DOHH2 (cell line): ENCODE measurements around the gene DOK6.

Experiments used
- EZH2phosphoT487 ChIP-seq: fragments of 200-600 bp; sonication (generic); IDR thresholded peaks from 2 replicates; pipeline ENCODE4 v1.6.1; 2017; ENCODE audit warnings: borderline replicate concordance, mild to moderate bottlenecking, antibody characterized with exemption, low read length, moderate library complexity, mixed read lengths
- TF ChIP-seq, protein P1 (sequence below): fragments of 200-600 bp; sonication (generic); IDR thresholded peaks from one replicate; pipeline ENCODE4 v1.5.1; 2014; ENCODE audit warnings: antibody characterized with exemption, mild to moderate bottlenecking, low read depth, low read length; ENCODE audit not compliant: poor library complexity, severe bottlenecking

DNA sequence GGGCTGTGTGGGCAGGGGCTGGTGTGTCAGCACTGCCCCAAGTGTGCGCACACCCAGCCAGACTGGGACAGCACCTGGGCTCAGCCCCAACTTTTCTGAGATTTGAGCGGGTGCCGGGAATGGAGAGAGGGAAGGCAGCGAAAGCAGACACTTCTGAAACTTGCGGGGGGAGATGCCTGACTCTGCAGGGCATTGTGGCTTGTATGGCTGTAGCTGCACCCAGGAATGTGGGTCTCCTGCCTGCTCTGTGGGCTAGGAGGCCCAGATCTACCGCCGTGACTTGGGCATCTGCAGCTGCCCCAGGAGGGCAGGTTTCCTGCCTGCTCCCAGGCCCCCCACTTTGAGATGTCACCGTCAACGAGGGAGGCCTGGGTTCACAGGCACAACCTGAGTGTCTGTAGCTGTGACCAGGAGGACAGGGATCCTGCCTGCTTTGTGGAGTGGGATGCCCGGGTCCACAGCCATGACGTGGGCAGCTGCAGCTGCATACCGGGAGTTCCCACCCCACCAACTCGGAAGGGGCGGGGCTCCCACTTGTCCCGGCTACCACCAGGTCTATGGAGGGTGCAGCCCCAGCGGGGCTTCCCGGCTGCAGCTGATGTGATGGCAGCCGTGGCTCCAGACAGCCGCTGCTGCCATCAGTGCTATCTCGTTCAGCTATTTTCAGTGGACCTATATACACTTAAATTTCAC lies 95.3 kb downstream of the DOK6 start:
- TF ChIP-seq, protein P1, sequence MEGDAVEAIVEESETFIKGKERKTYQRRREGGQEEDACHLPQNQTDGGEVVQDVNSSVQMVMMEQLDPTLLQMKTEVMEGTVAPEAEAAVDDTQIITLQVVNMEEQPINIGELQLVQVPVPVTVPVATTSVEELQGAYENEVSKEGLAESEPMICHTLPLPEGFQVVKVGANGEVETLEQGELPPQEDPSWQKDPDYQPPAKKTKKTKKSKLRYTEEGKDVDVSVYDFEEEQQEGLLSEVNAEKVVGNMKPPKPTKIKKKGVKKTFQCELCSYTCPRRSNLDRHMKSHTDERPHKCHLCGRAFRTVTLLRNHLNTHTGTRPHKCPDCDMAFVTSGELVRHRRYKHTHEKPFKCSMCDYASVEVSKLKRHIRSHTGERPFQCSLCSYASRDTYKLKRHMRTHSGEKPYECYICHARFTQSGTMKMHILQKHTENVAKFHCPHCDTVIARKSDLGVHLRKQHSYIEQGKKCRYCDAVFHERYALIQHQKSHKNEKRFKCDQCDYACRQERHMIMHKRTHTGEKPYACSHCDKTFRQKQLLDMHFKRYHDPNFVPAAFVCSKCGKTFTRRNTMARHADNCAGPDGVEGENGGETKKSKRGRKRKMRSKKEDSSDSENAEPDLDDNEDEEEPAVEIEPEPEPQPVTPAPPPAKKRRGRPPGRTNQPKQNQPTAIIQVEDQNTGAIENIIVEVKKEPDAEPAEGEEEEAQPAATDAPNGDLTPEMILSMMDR, result no peak
- TF ChIP-seq EZH2phosphoT487, result no peak
